Activated naive CD8-positive, alpha-beta T cell treated with anti-CD3 and anti-CD28 coated beads, Interleukin-2, amount 50 U/mL, for 16 hours (primary cell): ENCODE results near the gene GRK4.
"Not testable (repeated sequence)": the region's sequence is repeated elsewhere in the genome, so short reads cannot be mapped to it uniquely, and the experiment has no call there.

Experiments used
- DNase-seq: peaks from one replicate; pipeline ENCODE4 v3.0.0-alpha.2; 2020; ENCODE audit warnings: low read depth, low spot score

Gene GRK4

DNA sequence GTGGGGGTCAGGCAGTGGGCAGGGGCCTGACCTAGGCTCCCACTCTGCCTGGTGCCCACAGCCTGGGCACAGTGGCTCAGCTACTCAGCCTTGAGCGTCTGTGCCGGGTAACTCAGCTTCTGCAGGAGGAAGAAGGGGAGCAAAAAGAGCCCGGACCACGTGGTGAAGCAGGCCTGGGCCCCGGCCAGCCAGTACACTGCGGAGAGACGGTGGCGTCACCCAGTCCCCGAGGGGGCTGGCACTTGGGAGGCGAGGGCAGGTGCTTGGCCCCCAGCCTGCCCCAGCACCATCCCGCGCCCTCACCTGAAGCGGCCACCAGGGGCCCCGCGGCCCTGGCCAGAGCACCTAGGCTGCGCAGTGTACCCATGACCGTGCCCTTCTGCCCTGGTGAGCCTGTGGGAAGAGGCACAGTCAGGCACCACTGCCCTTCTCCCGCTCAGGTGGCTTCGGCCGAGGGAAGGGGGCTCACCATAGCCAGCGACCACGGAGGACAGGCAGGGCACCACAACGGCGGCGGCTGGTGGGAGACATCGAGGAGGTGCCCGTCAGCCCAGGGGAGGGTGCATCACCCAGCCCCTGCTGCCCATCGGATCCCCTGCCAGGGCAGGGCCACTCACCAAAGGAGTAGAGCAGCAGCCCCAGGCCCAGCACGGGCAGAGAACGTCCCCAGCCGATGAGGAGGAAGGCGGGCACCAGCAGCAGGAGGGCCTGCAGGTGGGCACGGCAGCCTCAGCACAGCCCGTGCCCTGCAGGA, 32.4 kb upstream of the GRK4 start:
- no peak for DNase-seq

GRCh38 chr4:2931512-2932301, 31.7 kb upstream of the GRK4 start:
- no peak for DNase-seq

GRCh38 chr4:2932321-2932950, 30.9 kb upstream of the GRK4 start:
- no peak for DNase-seq

- DNase-seq: no peak
These were observed 30.3 kb upstream of the GRK4 start for GRCh38 chr4:2932951-2933565.

DNA sequence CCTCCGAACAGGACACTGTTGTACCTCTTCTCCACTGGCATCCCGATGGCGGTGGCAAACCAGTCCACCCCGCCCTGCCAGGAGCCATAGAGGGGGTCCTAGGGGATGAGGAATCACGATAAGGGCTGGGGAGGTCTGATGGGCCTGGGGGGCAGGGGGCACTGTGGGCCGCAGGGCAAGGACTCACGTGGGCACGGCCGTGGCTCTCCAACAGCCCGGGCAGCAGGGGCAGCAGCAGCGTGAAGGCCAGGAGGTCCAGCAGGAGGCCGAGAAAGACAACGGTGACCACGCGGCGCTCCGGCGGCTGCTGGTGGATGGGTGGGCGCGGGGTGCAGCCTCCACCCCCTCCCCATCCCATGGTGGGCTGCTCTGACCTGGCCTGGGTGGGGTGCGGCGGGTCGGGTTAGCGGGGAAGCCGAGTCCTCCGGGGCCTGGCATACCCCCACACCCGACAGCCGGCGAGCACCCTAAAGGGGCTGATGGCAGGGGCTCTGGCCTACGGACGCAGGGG, 29.8 kb upstream of the GRK4 start:
- no peak for DNase-seq

- no peak for DNase-seq
These were observed 29.1 kb upstream of the GRK4 start for GRCh38 chr4:2934077-2934812.

GRCh38 chr4:2934813-2935761, 28.3 kb upstream of the GRK4 start:
- peak; percentile 89 for DNase-seq

- no peak for DNase-seq
These were observed 27.3 kb upstream of the GRK4 start for GRCh38 chr4:2935762-2936743.

DNA sequence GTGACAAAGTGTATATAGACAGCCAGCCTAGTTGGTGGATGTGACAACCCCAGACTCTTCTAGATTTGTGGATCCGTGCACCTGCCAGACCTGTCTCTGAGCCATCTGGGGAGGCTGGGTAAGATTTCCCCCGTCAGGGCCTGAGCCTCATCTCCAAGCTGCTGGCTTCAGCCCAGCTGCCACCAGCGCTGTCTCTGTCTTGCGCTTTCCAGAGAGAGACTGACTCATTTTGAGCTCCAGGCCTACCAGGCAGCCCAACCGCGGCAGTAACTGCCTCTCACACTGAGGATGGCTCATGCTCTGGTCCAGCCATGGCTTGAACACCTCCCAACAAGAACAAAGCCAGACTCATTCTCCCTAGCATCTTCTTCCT, 26.6 kb upstream of the GRK4 start:
- no peak for DNase-seq

DNA sequence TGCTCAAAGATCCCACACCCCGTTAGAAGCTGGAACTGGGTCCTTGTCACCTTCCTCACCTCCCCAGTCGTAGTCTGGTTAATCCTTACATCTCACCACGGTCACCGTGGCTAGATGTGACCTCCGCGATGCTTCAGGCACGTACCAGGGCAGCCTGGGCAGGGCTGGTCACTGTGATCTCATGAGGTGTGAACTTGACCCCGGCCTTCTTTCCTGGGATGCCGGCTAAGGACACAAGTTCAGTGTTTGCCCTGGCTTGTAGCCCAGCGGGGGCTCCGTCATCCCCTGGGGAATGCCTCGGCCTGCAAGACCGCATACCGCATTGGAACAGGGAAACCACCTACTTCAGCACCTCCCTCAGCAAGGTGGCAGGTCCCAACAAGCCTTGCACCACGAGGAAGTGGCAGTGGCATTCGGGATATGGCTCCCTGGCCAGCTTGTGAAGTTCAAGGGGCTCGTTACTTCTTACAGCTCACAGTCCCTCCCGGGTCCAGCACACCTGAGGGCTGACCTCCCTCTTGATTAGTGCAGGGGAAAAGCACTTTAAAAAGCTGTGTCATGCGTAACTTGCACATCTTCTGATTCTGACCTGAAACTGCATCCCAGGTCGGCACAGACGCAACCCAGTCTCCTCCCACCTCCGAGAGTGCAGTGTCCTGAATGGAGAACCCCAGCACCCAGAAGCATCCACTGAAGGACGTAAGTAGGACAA, 26.1 kb upstream of the GRK4 start:
- DNase-seq: no peak

- no peak for DNase-seq
These were observed 25.4 kb upstream of the GRK4 start for GRCh38 chr4:2937986-2938385.

- DNase-seq: not testable (repeated sequence)
These were observed 25.0 kb upstream of the GRK4 start for GRCh38 chr4:2938411-2938810.

DNA sequence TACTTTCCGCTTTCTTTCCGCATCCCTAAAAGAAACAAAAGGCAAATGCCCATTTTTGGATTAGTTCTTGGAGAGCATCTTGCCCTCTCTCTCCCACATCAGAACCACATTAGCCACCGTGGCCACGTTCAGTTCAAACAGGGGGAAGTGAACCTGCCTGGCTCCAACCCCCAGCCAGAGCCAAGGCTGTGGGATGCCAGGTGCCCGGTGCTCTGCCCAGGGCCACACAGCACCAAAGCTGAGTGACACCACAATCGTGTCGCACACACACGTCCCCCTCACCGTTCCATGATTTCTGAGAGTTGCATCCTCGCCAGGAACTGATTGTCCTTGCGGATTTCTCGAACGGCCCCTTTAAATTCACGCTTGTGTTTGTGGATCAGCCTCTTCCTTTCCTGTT, 24.5 kb upstream of the GRK4 start:
- no peak for DNase-seq

GRCh38 chr4:2939383-2940243, 23.8 kb upstream of the GRK4 start:
- no peak for DNase-seq

- no peak for DNase-seq
These were observed 22.9 kb upstream of the GRK4 start for GRCh38 chr4:2940267-2941137.
